B cell (primary cell): Measurements from ENCODE around the gene OR10J4. TPM values are rescaled to one million over a fixed set of nuclear protein-coding genes. Genes with fewer than 3 reads are reported as not detected.

Experiments used
- ATAC-seq: fragments of 200-7000 bp; cut with Tn5 transposase; one replicate; pipeline ENCODE4 v1.10.0; 2021; ENCODE audit warnings: low read depth, mild to moderate bottlenecking, moderate number of reproducible peaks, moderate library complexity
- CTCF ChIA-PET: fragments of 350-600 bp; sonication (Branson Sonifier 250); formaldehyde crosslinking; loops from one replicate; lab custom pipeline; 2021; ENCODE audit warnings: antibody characterized with exemption, inconsistent platforms; lab: Charles Lee
- POLR2A ChIA-PET: fragments of 350-600 bp; sonication (Branson Sonifier 250); formaldehyde crosslinking; loops from one replicate; lab custom pipeline; 2021; ENCODE audit warnings: antibody characterized with exemption; lab: Charles Lee
- DNase-seq: peaks from one replicate; pipeline ENCODE4 v3.0.0; 2013
- H2AFZ ChIP-seq: 2 replicates; pipeline ENCODE4 v1.6.1; 2012; ENCODE audit warnings: mild to moderate bottlenecking, low read depth, low read length; ENCODE audit not compliant: insufficient read depth, poor library complexity, severe bottlenecking
- H3K27ac ChIP-seq, 2 donors: 1 replicate in 1 of 2; 2 replicates in 1 of 2; pipeline ENCODE4 v1.5.1; 2012 to 2013; ENCODE audit warnings: low read length in 2 of 2, mild to moderate bottlenecking in 2 of 2, moderate library complexity in 1 of 2
- H3K27me3 ChIP-seq, 4 experiments: fragments of 200-600 bp in 1 of 4; sonication (generic) in 1 of 4; replicated peaks in 1 of 4; 1 replicate in 2 of 4; 2 replicates in 2 of 4; pipeline versions ENCODE4 v1.6.1 to v1.7.0; 2013 to 2016; ENCODE audit warnings: low read length in 3 of 4, mild to moderate bottlenecking in 2 of 4, mixed read lengths in 1 of 4, moderate library complexity in 1 of 4; ENCODE audit not compliant: insufficient read depth in 4 of 4, control insufficient read depth in 3 of 4; ENCODE audit errors: control extremely low read depth in 1 of 4
- H3K36me3 ChIP-seq, 2 experiments: replicated peaks in 1 of 2; 1 replicate in 1 of 2; 2 replicates in 1 of 2; pipeline versions ENCODE4 v1.6.1 to v1.7.1; 2013; ENCODE audit warnings: low read length in 1 of 2; ENCODE audit not compliant: insufficient read depth in 2 of 2, control insufficient read depth in 1 of 2; ENCODE audit errors: control extremely low read depth in 1 of 2, extremely low read depth in 1 of 2
- H3K4me1 ChIP-seq, 2 donors: fragments of 200-600 bp in 1 of 2; sonication (generic) in 1 of 2; 1 replicate in 1 of 2; 2 replicates in 1 of 2; pipeline versions ENCODE4 v1.5.1 to v1.6.1; 2013 to 2017; ENCODE audit warnings: low read length in 2 of 2; ENCODE audit not compliant: control insufficient read depth in 2 of 2, insufficient read depth in 2 of 2
- H3K4me2 ChIP-seq: replicated peaks from 2 replicates; pipeline ENCODE3; 2012; ENCODE audit warnings: mild to moderate bottlenecking, low read depth, low read length; ENCODE audit not compliant: poor library complexity, severe bottlenecking
- H3K4me3 ChIP-seq, 5 experiments: fragments of 200-600 bp in 1 of 5; sonication (generic) in 1 of 5; 1 replicate in 3 of 5; 2 replicates in 2 of 5; pipeline versions ENCODE4 v1.5.1 to v1.7.0; 2011 to 2016; ENCODE audit warnings: low read length in 4 of 5, mild to moderate bottlenecking in 4 of 5, low read depth in 2 of 5, control low read depth in 1 of 5, moderate library complexity in 1 of 5; ENCODE audit not compliant: insufficient read depth in 1 of 5; ENCODE audit errors: control extremely low read depth in 1 of 5, extremely low read depth in 1 of 5
- H3K79me2 ChIP-seq: fragments of 200-600 bp; sonication (generic); one replicate; pipeline ENCODE4 v1.6.0; 2016; ENCODE audit warnings: low read length; ENCODE audit not compliant: control insufficient read depth, insufficient read depth
- H3K9ac ChIP-seq: fragments of 200-600 bp; sonication (generic); 2 replicates; pipeline ENCODE4 v1.6.1; 2017; ENCODE audit warnings: mild to moderate bottlenecking, low read length, moderate library complexity
- H3K9me3 ChIP-seq, 3 donors: one replicate each; pipeline versions ENCODE4 v1.6.1 to v1.7.1; 2013; ENCODE audit warnings: low read length in 2 of 3; ENCODE audit not compliant: control insufficient read depth in 2 of 3, insufficient read depth in 1 of 3; ENCODE audit errors: control extremely low read depth in 1 of 3
- H4K20me1 ChIP-seq: 2 replicates; pipeline ENCODE4 v1.6.0; 2012; ENCODE audit warnings: mild to moderate bottlenecking, low read length; ENCODE audit not compliant: insufficient read depth, control insufficient read depth, poor library complexity, severe bottlenecking
- H3K27ac Mint-ChIP-seq: one replicate; pipeline ENCODE4 v1.8.0; 2021; ENCODE audit warnings: mixed read lengths
- H3K27me3 Mint-ChIP-seq: one replicate; pipeline ENCODE4 v1.8.0; 2021; ENCODE audit warnings: mixed read lengths
- H3K4me1 Mint-ChIP-seq: one replicate; pipeline ENCODE4 v1.8.0; 2021; ENCODE audit warnings: mixed read lengths
- H3K4me3 Mint-ChIP-seq: one replicate; pipeline ENCODE4 v1.8.0; 2021; ENCODE audit warnings: mixed read lengths
- H3K9me3 Mint-ChIP-seq: one replicate; pipeline ENCODE4 v1.8.0; 2022; ENCODE audit warnings: mixed read lengths; ENCODE audit not compliant: insufficient read depth
- CTCF ChIP-seq: fragments of 200-600 bp; IDR thresholded peaks from one replicate; pipeline ENCODE4 v1.8.0; 2022; ENCODE audit warnings: antibody characterized with exemption, mild to moderate bottlenecking
- EZH2 ChIP-seq: IDR thresholded peaks from 2 replicates; pipeline ENCODE4 v1.6.1; 2012; ENCODE audit warnings: borderline replicate concordance, low read depth, mild to moderate bottlenecking, moderate library complexity, low read length; ENCODE audit not compliant: insufficient read depth, poor library complexity, severe bottlenecking
- WGBS: methylation state at CpG from one replicate; pipeline ENCODE4 v1.1.5; 2013; ENCODE audit warnings: missing lambda C conversion rate; ENCODE audit not compliant: insufficient coverage; 5-methylcytosine and 5-hydroxymethylcytosine counted together
- intact Hi-C: fragments of 100-400 bp; cut with micrococcal nuclease; formaldehyde crosslinking; loops from one replicate; pipeline ENCODE4 v1.10.0; 2022
- polyA plus RNA-seq: library from polyadenylated mRNA; depleted of rRNA; stranded (reverse); fragments of >200 nt; gene quantifications from 2 replicates; pipeline ENCODE4 v1.2.3, GENCODE V29; 2012
- total RNA-seq, 2 donors: library from RNA; stranded (reverse); fragments of 120-200 nt in 1 of 2; gene quantifications; 1 replicate in 1 of 2; 2 replicates in 1 of 2; pipeline versions ENCODE4 v1.2.3 to v1.2.4, GENCODE V29; 2013 to 2022

The OR10J4 gene
- total and polyA plus RNA-seq, 2 donors (not counting 1 experiment from before 2014, with no cell fraction given) = not detected

- H3K27me3 ChIP-seq = no peaks in the 10 kb centered on the region
- H3K27ac Mint-ChIP-seq = no peak overlapping the region
- H3K4me1 ChIP-seq = no peaks in the 10 kb centered on the region
- H2AFZ ChIP-seq = no peak overlapping the region
- peaks cover 3% of the 10 kb centered on the region for H3K27me3 Mint-ChIP-seq
- no peak for TF ChIP-seq EZH2
- no peaks in the 10 kb centered on the region for H4K20me1 ChIP-seq
- no peaks in the 10 kb centered on the region for H3K36me3 ChIP-seq
- ATAC-seq (no peak), DNase-seq (no peak)
- intact Hi-C loops = no loop called here
- 100% methylated on average over 2 of the region's 6 CpGs for WGBS
- H3K4me3 ChIP-seq = no peak overlapping the region
- ChIA-PET POLR2A (no interaction called here), CTCF (no interaction called here)
- H3K9me3 Mint-ChIP-seq = peaks cover 4% of the 10 kb centered on the region
- no peak overlapping the region for H3K9ac ChIP-seq
- no peaks in the 10 kb centered on the region for H3K9me3 ChIP-seq
- H3K4me1 Mint-ChIP-seq = no peaks in the 10 kb centered on the region
- H3K79me2 ChIP-seq = no peaks in the 10 kb centered on the region
- no peak overlapping the region for H3K4me2 ChIP-seq
- H3K4me3 Mint-ChIP-seq = no peak overlapping the region
- no peak overlapping the region for H3K27ac ChIP-seq
These were observed 23.1 kb upstream of the OR10J4 start for GRCh38 chr1:159408862-159409400.

- H3K79me2 ChIP-seq = no peaks in the 10 kb centered on the region
- peaks cover 0 to 21% (median 20%) of the 10 kb centered on the region in 3 donors for H3K9me3 ChIP-seq
- H3K9ac ChIP-seq = no peak overlapping the region
- H3K4me2 ChIP-seq = no peak overlapping the region
- Mint-ChIP-seq H3K4me3 (no peak overlapping the region), H3K27me3 (peaks cover 5% of the 10 kb centered on the region), H3K27ac (no peak overlapping the region), H3K9me3 (peaks cover 11% of the 10 kb centered on the region), H3K4me1 (no peaks in the 10 kb centered on the region)
- DNase-seq (no peak), ATAC-seq (no peak)
- no peaks in the 10 kb centered on the region for H3K4me1 ChIP-seq
- intact Hi-C loops = no loop called here
- H3K27ac ChIP-seq = no peak overlapping the region
- no peaks in the 10 kb centered on the region for H4K20me1 ChIP-seq
- WGBS = 88% methylated on average over 8 of the region's 8 CpGs
- H2AFZ ChIP-seq = no peak overlapping the region
- H3K27me3 ChIP-seq = no peaks in the 10 kb centered on the region
- ChIA-PET POLR2A (no interaction called here), CTCF (no interaction called here)
- H3K36me3 ChIP-seq = no peaks in the 10 kb centered on the region
- no peak overlapping the region for H3K4me3 ChIP-seq
- TF ChIP-seq CTCF = no peak
- no peak for TF ChIP-seq EZH2
These were observed 10.2 kb upstream of the OR10J4 start for GRCh38 chr1:159421821-159422220.
